CD4-positive, alpha-beta T cell treated with Interleukin-4 for 1 hour (primary cell): ENCODE data around the gene ATF3.
A peak's percentile ranks its signal among the peaks of the same experiment; 100 is the strongest.

Experiments
- DNase-seq, 2 donors: peaks; one replicate each; pipeline ENCODE4 v3.0.0-alpha.2; 2020 to 2022

The ATF3 gene

DNA sequence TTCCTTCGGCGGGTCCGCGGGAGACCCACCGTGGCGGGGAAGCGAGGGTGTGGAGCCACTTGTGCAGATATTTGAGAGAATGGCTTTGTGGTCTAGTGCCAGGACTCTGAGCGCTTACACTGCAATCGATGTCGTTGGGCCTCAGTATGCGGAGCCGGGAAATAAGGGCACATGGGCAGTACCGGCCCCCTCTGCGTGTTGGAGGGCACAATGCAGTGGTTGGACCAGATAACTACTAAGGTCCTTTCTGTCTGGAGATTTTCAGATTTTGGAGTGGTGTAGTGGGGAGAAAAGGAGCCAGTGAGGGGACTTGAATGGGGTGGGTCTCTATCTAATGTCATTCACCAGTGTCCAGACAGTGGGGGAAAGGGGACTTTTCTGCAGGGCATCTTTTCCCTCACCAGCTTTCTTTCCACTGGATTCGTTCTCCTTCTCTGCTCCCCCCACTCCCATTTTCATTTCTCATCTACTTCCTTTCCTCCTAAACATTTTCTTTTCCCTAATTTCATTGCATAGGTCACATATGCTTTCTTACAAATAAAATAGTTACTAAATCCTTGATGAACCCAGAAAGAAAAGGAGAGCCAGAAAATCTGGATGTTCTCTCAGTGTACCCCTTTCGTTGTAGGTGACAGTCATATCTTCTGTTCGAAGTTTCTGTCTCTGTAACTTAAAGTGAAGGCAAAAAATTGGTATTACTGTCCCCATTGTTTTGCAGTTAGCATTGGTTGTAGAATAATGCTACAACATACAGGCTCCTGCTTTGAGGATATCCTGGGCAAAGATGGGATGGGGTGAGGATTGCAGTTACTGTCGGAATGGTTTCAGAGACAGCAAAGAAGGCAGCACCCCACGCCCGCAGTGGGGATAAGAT lies 1.4 kb downstream of the ATF3 start:
- peak in 1 of 2 donors; percentile 21 for DNase-seq

DNA sequence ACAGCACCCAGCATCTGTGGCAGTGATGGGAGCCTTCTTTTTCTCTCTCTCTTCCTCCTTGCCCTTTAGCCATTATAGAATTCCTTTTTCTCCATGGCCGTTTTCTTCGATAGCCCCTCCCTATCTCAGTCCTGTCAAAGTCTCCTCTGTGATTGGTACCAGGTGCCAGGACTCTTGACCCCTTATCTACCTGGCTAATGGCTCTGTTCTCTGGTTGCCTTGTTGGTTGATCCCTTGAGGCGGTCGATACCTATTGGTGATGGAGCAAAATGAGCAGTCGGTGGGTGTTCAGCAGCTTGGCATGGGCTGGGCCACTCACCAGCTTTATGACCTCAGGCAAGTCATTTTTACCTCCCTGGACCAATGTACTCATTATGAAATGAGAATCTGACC lies 2.0 kb downstream of the ATF3 start:
- DNase-seq: no peak

DNA sequence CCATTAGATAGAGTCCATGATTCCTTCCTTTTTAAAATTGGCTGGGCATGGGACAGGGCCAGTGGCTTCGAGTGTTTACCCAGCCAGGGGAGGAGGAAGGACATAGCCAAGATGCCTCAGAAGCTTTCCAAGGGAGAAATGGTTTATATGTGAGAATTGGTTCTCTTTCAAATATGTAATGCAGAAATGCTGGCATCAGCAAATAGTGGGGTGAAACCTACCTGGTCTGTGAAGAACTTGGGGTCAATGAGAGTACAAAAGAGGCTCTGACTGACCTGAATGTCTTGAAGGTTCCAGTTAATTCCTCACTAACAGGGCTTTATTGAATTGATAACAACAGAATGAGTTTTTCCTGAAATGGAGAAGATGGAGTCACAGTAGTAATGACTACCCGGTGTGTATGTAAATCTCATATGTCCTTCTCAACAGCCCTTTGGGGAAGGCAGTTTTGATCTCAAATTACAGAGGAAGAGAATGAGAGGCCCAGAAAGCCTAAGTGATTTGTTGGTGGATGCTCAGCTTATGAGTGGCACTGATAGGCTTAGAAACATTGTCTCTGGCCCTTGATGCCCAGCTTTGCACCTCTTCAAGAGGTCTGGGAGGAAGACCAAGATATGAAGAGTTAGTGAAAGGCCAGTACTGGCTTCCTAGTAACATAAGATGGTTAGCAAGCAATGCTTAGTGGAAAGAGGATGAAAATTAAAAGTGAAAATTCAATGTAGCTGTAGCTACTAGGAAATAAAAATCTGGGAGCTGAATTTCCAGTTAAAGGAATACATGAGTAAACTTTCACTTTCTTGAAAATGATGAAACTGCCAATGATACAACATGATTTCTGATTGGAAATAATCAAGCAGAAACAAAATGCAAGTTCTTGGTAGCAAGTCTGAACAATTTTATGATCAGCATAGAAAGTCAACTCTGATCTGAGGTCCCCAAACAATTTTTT lies 2.7 kb downstream of the ATF3 start:
- DNase-seq: no peak

DNA sequence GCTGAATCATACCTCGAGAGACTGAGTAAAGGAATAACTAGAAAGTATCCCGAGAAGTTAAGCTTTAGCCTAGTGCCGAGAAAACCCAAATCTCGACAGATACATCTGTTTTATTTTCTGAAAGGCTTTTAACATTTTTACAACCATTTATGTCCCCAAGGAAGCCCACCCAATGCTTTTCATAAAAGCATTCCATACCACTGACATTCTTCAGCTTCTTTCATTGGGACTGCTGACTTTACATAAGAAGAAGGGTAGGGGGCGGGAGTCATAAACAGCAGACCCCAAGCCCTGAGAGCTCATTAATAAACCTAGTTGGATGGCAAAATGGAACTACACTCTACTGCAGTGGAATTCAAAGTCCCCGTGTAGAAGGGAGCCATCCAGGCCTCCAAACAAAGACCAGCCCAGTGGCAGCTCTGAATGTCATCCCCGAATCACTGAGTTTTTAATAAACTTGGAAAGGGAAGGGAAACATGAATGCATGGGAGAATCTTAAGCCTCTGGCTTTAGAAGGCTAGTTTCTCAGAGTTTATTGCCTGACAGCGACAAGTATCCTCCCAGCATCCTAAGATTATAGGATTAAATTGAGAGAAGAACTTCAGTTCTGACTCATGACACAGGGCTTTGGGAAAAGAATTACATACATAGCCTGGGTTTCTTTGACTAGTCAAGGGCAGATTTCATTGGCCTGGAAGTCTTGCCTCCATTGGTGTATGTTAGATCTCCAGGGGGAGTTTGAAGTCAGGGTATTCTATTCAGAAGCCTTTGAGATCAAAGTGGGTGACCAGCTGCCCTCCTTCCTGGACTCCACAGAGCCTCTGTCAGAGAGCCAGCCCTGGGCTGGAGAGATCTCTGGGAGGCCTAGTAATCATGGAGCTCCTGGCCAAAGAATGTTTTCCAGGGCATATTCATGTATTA lies 3.7 kb downstream of the ATF3 start:
- no peak for DNase-seq

DNA sequence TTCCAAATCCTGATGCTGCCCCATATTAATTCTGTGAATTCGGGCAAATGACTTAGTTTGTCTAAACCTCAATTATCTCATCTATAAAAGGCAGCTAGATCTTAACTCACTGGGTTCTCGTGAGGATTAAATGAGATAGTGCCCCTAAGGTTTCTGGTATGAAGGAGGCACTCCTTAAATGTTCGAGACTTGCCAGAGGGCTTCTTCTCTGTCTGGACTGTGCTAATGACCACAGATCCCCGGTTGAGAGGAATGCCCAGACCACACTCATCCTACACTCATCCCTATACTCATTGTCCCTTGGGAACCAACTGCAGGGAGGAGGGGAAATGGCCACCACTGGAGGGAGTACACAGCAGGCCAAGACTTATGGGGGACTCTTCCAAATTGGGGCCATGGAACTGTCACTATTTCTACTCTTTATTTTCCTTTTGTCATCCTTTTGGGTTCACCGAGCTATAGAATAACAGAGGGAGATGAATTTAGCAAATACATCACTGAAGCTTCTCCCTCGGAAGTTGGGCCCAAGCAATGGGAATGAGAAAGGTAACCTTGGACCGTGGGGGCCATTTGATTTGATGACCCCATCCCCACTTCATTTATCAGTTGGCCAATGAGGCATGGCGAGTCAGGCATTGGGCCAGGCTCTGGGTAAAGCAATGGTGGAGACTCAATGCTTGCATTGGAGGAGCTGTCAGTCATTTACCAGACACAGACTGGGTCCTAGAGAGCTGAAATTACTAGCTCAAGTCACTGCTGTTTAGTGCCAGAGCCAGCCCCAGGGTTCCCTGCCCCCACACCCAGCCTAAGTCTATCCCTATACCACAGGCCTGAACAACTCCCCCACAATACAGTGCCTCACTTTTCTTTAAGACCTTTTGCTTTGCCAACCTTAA lies 5.1 kb downstream of the ATF3 start:
- no peak for DNase-seq

DNA sequence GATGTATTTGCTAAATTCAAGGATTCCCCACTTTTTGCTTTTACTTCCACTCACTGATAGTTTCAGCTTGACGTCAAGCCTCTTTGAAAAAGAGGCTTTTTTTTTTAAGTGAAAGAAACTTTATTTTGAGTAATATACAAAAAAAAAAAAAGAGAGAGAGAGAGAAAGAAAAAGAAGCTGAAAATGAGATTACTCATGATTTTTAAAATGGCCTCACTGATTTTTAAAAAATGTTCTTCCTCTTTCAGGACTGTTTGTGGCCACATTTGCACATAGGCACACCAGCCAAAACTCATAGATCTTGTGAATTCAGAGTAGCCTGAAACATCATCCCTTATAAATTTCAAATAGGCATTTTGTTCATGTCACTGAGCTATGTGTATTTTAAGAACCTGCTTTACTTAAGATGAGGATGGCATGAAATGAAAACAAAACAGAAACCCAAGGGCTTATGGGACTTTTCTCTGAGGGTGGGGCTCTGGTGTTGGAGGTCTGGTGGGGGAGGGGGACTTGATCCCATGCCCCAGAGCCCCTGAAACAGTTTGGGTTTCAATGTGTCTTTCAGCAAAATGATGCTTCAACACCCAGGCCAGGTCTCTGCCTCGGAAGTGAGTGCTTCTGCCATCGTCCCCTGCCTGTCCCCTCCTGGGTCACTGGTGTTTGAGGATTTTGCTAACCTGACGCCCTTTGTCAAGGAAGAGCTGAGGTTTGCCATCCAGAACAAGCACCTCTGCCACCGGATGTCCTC lies 6.1 kb downstream of the ATF3 start:
- no peak for DNase-seq

DNA sequence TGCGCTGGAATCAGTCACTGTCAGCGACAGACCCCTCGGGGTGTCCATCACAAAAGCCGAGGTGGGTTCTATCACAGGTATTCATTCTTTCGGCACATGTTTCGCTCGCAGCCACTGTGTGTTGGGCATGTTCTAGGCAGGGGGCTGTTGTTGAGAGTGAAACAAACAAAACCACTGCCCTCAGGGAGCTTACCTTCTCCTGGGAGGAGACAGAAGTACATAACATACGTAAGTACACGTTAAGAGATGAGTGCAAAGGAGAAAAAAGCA lies 6.6 kb downstream of the ATF3 start:
- no peak for DNase-seq

DNA sequence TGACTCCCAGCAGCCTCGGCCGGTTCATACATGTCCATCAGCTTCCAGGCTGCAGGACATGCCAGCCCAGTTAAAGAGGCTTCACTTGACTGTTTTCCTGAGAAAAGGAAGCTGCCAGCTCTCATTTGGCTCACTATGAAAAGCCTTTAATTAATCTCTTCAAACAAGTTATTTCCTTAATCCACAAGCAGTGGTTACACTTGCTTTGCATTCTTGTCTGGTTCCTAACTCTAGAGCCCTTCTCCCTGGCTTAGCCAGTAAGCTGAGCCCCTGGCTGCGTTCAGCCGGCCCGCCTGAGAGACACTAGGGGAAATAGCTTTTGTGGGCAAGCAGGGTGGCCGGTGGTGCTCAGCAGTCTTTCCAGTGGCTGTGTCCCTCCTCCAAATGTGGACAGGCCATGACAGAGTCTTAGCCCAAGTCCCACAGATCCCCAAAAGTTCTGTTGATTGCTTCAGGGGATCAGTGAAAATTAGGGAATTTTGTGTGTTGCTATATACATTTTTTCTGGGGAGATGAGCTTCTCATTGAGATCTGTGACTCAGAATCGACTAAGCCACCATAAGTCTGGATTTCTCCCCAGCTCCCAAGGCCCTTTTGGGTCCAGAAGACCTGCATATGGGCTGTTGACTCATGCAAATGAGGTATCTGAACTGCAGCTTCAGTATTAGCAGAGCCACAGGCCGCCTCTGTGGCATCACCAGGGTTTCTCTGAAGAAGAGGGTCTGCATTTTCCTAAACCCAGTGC lies 10.1 kb downstream of the ATF3 start:
- DNase-seq: no peak

DNA sequence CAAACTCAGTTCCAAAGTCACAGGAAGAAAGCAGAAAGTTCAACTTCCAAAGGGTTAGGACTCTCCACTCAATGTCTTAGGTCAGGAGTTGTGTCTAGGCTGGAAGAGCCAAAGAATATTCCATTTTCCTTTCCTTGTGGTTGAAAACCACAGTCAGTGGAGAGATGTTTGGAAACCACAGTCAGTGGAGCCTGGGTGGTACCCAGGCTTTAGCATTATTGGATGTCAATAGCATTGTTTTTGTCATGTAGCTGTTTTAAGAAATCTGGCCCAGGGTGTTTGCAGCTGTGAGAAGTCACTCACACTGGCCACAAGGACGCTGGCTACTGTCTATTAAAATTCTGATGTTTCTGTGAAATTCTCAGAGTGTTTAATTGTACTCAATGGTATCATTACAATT lies 11.7 kb downstream of the ATF3 start:
- DNase-seq: no peak

DNA sequence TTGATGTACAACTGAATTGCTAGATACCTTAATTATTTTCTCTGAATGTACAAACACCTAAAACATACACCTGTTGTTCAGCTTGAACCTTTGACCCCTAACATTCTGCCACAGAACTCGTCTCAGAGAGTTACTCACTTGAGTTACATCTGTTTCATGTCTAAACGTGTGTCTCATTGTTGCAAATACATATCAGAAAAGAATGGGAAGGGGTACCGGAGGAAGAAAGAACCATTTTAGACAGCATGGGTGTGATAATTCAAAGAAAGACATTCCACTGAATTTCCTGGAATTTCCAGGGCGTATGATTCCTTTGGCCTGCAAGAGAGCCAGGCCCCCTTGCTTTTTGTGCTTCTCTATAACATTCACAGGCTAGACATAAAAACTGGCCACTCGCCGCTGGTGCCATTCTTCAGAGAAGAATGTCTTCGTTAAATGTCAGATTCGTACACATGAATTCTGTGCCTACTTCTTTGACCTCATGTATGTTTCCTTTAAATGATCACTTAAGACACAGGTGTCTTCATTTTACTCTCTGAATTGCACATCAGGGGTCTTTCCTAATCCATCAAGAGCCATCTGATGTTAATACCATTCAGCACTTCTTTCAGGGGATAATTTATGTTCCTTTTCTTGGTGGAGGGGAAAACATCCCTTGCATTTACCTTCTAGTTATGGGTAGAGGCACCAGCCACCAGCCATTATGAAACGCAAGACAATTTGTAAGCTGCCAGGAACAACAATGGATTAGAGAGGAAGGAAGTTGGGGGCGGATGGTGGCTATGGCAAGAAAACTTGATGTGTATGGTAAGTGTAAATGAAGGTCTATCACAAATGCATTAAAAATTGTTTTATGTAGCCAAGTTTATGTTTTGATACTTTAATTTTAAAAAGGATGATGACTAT lies 12.7 kb downstream of the ATF3 start:
- DNase-seq: no peak

DNA sequence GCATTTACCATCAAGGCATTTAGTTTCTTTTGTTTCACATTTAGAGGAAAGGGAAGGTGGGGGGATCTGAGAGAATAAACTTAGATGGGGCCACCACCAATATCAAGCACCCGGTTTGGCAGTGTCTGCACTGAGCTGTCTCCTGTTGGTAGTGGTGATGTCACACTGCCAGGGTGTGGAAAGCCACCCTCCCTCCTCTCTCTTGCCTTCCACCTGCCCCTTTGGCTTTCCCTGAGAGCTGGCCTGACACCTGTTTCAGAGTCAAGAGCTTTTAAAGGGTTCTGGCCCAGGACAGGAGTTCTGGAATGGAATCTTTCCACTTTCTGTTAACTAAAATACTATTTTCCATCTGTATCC lies 13.4 kb downstream of the ATF3 start:
- DNase-seq: no peak

DNA sequence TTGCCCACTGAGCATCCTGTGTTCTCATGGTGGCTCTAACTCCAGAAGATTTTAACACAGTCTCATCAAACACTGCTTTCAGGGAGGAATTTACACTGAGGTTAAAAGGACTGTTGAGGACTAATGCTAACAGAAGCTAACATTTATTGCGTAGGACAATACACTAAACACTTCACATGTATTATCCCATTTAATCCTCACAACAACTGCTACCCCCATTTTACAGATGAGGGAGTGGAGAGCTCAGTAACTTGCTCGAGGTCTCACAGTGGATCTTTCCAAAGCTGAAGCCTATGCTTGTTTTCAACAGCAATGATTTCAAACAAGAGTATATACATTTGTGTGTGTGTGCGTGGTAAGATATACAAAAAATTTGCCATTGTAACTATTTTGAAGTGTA lies 13.9 kb downstream of the ATF3 start:
- DNase-seq: no peak

DNA sequence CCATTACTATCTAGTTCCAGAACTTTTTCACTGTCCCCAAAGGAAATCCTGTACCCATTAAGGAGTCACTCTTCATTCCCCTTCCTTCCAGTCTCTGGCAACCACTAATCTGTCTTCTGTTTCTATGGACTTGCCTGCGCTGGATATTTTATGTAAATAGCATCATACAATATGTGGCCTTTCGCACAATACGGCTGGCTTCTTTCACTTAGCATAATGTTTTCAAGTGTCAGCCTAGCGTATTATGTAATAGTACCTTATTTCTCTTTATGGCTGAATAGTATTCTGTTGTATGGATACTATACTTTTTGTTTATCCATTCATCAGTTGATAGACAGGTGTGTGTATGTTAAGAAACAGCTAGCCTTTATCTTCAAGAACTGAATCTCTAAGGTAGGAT lies 14.3 kb downstream of the ATF3 start:
- DNase-seq: no peak

DNA sequence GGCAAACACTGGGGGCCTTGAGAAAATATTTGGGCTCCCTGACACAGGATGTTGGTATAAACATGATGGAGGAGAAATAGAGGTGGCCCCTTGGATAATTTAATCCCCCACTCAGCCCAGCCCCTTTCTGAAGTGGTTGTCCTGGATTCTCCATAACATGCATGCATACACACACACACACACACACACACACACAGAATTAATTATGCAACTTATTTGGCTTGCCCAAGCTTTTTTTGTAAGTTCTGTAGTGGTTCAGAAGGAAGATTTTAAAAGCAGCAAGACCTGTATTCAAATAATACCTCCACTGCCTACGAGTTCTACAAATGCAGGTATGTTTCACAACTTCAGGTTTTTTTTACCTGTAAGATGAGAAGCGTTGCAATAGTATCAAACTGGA lies 15.0 kb downstream of the ATF3 start:
- DNase-seq: no peak

DNA sequence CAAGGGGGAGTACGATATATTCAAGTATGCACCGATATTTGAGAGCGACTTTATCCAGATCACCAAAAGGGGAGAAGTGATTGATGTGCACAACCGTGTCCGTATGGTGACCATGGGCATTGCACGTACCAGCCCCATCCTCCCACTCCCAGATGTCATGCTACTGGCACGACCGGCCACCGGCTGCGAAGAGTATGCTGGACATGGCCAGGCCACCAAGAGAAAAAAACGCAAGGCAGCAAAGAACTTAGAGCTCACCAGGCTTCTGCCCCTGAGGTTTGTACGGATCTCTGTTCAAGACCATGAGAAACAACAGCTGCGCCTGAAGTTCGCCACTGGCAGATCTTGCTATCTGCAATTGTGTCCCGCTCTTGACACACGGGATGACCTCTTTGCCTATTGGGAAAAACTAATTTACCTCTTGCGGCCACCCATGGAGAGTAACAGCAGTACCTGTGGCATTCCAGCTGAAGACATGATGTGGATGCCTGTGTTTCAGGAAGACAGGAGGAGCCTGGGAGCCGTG lies 16.5 kb downstream of the ATF3 start:
- no peak for DNase-seq

DNA sequence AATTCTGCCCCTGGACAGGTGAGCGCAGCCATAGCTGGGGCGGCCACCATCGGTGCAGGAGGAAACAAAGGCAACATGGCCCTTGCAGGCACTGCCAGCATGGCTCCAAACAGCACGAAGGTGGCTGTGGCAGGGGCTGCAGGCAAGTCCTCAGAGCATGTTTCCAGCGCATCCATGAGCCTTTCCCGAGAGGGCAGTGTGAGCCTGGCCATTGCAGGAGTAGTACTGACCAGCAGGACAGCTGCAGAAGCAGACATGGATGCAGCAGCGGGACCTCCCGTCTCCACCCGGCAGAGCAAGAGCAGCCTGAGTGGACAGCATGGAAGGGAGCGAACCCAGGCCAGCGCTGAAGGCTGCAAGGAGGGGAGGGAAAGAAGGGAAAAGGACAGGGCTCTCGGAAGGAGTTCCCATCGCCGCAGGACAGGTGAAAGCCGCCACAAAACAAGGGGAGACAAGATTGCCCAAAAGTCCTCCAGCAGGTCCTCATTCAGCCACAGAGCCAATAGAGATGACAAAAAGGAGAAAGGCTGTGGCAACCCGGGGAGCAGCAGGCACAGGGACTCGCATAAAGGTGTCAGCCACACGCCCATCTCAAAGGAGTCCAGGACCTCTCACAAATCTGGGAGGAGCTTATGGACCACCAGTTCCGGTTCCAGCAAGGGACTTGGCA lies 17.4 kb downstream of the ATF3 start:
- no peak for DNase-seq

DNA sequence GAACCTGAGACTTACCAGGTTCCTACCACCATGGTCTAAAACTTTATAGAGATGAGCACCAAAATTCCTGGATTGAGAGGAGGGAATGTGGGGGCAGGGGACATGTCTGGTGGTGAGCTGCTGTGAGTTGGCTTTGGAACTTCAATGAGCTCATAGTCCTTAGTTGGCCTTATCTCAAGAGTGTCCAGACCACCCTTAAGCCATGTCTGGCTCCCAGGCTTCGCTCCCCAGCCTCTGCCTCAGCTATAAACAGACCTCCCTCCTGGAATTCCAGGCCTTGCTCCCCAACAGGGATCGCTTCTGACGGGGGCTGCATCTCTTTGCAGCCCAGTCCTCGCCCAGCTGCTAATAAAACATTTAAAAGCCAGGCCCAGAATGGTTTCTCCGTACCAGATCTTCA lies 19.5 kb downstream of the ATF3 start:
- DNase-seq: no peak

DNA sequence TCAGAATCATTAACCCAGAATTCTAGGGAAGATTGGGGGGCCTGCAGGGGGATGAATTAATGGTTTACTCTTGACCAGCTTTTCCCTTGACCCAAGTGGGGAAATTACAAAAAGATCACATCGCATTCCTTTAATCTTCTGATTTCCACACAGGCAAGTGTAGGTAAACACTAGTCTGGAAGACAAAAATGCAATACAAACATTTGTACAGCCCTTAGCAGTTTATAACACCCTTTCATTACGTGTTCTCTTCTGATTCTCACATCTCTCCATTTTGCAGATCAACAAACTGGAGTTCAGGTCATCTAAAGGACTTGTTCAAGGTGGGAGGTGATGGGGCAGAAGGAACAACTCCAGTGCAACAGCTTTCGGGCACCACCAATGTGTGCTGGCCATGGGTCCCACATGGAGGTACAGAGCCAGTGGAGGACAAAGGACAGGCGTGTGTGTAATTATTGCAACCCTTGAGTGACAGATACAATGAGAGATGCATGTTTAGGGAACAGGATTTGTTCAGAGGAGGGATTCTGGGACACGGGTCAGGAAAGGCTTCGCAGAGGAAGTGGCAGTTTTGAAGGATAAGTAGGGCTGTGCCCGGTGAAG lies 20.4 kb downstream of the ATF3 start:
- no peak for DNase-seq
